Astrocyte (in vitro differentiated cells and primary cell): ENCODE results near the gene FNDC7.

Experiments used
- CTCF ChIP-seq: IDR thresholded peaks from 2 replicates; pipeline ENCODE4 v1.5.1; 2011; ENCODE audit warnings: low read depth, mild to moderate bottlenecking, inconsistent platforms, low read length, moderate library complexity; ENCODE audit not compliant: insufficient read depth
- EZH2 ChIP-seq: IDR thresholded peaks from 2 replicates; pipeline ENCODE4 v1.6.1; 2012; ENCODE audit warnings: mild to moderate bottlenecking, low read length, inconsistent platforms; ENCODE audit not compliant: insufficient read depth

- TF ChIP-seq CTCF (no peak), EZH2 (no peak)
Measured at GRCh38 chr1:108718927-108719655, 6.4 kb downstream of the FNDC7 start.
